Measurements from ENCODE around the gene PDE8B.

DNA sequence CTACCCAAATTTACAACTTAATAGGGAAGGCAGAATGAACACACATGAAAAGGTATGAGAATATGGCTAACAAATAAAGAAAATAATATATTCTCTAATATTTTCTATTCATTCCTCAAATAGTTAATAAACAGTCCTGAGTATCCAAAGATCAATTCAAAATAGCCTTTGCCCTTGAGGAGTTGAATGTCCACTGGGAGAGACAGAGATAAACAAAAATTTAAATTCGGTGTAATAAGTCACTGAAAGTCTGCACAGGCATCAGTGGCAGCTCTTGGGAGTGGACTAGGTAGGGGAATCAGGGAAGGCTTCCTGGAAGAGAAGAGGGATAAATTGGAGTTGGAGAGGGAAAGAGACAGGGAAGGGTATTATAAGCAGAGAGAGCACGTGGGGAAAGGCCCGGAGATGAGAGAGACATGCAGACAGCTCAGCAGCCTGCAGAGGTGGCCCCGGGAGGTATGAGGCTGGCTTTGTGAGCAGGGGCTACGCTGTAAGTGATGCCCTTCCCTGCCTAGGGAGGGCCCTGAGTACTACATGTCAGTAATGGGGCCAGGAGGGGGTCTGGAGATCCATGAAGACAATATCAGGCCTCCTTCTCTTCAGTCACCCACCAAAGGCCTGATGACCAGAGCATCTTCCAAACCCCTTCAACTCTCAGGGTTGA, 137.1 kb downstream of the PDE8B start:
- TF ChIP-seq POLR2A (IDR thresholded peaks at IDR 0.05; ENCODE audit: low read depth, low read length) (no peak), POLR2AphosphoS5 (IDR thresholded peaks at IDR 0.05; ENCODE audit: low read depth, low read length) (no peak)

All from GM12891 (cell line).